Endometrium (tissue), 2 donors: Measurements from ENCODE around the gene CNTNAP5.

Experiments used
- FAIRE-seq: peaks from 2 replicates; lab custom pipeline; 2012; peaks lifted over from hg19 to GRCh38; lab: Jason Lieb, UNC
- donor health status: control.
- donor health status: control.

CNTNAP5 gene

DNA sequence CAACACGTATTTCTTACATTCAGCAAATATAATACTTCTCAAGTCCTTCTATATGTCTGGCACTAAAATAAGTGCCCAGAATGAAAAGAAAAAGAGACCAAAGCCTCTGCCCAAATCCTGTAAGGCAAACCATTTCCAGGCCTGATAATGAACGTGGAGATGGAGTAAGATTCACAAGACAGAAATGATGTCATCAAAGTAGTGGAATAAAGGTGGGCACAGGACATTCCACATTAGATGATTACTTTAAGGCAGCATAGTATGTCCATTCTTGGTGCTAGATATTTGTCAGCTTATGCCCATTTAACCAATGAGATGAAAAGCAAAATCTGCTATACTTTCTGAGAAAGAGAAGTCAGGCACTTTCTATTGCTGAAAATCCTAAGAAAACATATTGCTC lies 38.5 kb downstream of the CNTNAP5 start:
- FAIRE-seq: no peak

DNA sequence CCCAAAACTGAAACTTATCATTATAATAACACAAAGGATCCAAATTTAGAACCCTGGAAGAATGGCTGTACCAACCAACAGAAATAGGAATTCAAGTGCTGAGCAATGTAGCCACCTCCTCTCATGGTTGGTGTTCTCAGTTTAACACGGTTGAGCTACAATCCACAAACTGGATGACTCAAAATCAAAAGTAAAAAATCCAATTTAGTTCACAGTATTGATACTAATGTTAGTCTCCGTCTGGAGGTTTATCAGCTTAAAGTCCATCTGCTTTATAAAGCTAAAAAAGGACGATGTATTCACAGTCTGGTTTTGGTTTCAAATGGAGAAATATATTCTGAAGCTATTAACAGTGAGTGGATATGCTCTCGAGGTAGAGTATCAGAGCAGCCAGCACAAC lies 40.5 kb downstream of the CNTNAP5 start:
- FAIRE-seq: no peak

DNA sequence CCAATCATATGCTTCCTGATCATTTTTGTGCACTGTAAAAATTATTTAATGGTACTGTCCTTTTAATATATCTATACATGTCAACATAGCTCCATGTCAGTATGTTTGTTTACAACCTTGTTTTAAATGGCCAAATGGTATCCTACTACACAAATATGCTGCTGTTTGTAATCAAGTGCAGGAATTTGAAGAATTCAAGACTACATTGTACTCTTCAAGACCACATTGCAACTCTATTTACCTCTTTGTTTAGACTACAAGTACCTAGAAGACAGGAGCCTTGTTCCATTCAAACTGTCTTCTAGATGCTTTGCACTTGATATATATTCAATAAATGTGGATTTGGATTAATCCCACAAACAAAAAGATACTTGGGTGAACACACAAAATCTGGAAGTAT lies 41.7 kb downstream of the CNTNAP5 start:
- FAIRE-seq: no peak

DNA sequence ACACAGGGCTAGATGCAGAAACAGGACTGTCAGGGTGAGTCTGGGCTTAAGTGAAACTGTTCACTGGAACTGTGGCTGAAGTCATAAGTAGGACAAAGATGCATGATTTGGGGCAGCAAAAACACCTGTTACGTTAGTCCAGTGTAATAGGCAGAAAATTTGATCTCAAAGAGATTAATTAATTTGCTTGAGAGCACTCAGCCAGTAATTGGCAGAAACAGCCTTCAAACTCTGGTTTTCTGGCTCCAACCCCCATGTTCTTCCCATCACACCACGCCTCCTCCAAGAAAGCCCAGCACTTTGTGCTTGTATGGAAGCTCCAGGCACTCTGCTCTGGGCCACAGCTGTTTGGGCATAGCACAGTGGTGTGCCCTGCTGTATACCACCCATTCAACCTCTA lies 54.0 kb downstream of the CNTNAP5 start:
- no peak for FAIRE-seq

- FAIRE-seq: no peak
These were observed 55.4 kb downstream of the CNTNAP5 start for GRCh38 chr2:124080281-124081153.

GRCh38 chr2:124081154-124081716 lies 56.1 kb downstream of the CNTNAP5 start:
- FAIRE-seq: no peak

DNA sequence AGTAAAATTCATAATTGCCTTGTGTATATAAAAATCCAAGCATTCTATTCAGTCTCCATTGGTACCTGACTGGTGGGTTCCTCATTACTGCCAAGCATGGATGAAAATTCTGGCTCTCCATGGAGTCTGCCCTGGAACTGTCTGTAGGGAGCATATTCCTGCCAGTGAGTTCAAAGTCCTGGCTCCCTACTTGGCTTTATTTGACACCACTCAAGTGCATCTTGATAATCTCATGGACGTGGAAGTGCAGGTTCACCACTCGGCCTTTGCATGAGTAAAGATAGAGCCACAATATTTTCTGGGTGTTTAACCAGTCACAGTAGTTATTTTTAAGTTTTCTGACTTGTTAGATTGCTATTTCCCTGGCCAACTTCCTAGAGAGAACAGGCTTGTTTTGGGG lies 63.5 kb downstream of the CNTNAP5 start:
- no peak for FAIRE-seq

- FAIRE-seq: no peak
These were observed 66.6 kb downstream of the CNTNAP5 start for GRCh38 chr2:124091721-124092120.

- FAIRE-seq: no peak
These were observed 67.6 kb downstream of the CNTNAP5 start for GRCh38 chr2:124092651-124093050.

DNA sequence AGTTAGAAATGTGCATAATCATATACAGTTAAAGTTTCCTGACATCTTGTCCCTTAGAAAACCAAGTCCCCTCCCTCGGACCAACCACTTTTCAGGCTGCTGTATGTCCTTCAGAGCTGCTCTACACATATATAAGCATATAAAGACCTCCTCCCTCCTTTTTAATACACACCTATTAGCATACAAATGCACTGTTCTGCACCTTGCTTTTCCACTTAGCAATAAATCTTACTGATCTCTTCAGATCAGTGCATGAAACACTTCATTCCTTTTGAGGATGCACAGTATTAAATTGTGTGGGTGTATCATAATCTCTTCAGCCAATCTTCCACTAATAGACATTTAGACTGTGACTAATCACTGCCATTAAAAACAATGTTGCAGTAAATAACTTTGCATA lies 79.8 kb downstream of the CNTNAP5 start:
- no peak for FAIRE-seq

DNA sequence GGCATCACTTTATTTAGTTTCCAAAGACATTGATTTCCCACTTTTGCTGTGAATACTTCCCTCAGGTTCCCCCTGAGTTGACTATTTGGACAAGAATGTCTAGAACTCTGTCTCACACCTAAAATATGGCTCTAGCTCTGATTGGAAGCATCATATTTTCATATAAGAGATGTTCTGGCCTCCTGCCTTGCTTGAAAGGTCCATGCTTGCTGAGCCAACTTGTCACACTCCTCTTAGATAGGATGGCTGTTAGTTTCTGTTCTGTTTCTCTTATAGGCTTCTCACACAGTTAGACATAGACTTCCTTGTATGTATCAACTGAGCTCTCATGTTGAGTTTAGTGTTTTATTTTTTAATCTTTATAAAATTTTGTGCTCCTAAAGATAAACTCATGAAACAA lies 87.1 kb downstream of the CNTNAP5 start:
- no peak for FAIRE-seq

GRCh38 chr2:124112966-124113365 lies 87.9 kb downstream of the CNTNAP5 start:
- no peak for FAIRE-seq

GRCh38 chr2:124120246-124120645 lies 95.2 kb downstream of the CNTNAP5 start:
- no peak for FAIRE-seq

DNA sequence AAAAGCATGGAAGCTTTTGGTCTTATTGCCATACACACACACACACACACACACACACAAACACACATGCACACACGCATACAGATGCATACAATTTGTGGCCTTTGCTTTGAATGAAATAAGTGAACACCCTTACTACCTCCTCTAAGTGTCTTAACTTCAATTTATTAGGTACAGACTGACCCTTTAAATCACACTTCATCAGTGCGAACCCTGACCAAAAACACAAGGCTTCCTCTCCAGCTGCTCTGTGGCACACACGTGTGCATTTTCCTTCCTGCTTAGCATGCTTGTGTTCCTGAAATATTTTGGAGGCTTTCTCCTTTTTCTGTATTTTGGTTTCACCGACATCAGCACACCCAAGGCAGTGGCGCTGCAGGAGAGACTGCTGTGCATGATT lies 96.0 kb downstream of the CNTNAP5 start:
- no peak for FAIRE-seq

- no peak for FAIRE-seq
These were observed 96.7 kb downstream of the CNTNAP5 start for GRCh38 chr2:124121760-124122275.

DNA sequence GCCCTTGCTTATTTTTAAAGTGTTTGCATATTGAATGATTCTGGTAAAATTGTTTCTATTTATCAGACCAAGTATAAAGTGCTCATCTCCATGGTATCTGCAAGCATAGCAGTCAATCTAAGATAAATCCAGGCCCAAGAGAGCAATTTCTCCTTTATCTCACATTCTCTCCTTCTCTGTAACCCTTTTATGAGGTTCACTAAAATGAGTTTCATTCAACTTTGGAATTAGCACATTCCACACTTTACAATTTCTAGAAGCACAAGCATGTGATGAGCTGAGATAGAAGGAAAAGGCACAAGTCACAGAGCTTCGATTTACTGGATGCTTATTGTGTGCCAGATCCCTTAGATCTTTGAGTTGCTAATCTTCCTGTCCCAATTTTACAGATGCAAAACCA lies 97.3 kb downstream of the CNTNAP5 start:
- no peak for FAIRE-seq

DNA sequence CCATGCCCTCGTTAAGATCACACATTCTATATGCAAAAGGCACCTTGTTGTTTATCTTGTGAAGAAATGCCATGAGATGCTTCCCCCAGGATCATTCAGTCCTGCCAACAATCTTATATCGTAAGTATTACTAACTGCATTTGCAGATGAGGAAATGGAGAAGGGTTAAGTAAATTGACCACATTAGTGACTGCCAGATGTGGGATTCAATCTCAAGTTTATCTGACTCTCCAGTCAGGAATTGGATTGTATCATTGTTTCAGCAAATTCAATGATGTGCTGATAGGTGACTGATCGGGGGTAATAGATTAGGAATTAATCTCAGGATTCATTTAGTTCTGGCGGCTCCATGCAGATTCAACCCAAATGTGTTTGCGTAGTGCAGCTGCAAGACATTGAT lies 106.2 kb downstream of the CNTNAP5 start:
- FAIRE-seq: no peak

DNA sequence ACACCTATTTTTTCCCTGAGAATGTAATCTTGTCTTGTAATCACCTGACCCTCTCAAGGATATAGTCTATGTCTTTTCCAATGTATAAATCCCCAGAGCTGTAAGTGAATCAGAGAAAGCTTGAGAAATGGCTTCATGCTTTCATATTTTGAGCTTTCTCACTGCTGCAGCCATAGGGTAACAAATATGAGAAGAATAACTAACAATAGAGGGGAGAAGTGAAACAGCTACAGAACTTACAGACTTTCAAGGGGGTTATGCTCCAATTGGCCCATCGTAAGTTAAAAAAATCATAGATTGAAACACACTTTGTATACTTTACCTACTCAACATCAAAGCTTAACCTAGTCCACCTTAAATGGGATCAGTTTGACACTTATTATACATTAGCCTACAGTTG lies 111.0 kb downstream of the CNTNAP5 start:
- FAIRE-seq: no peak

DNA sequence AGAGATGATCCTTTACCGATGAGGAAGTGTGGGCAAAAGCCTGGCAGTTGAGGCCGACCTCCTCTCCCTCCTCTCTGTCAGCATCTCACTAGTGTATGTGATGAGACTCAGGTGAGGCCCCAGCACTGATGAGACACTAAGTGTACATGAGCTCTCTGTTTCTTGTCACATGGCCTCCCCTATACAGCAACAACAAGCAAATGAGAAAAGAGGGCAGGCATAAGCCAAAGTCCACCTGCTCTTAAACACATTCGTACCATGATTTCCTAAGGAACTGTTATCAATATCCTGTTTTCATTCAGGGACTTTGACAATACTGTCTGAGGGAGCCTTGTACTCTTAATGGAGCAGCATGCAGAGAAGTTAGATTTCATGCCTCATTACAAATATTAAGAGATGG lies 113.0 kb downstream of the CNTNAP5 start:
- no peak for FAIRE-seq

DNA sequence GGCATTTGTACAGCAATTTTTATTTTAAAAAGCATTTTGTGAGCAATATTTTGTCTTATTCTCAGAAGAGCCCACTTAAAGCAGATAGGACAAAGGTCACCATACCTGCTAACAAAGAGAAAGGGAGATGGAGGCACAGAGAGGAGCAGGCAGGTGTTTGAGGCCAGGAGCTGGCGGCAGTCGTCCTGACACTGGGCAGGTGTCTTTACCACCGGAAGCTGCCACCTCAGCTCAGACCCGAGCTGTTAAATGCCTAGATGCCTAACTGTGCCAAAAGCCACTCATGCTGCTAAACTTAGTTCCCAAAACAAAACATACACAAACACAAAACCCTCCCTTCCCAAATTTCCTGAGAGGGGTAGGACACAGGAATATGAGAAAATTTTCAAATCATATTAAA lies 120.9 kb downstream of the CNTNAP5 start:
- FAIRE-seq: no peak

GRCh38 chr2:124147552-124147951 lies 122.5 kb downstream of the CNTNAP5 start:
- no peak for FAIRE-seq

GRCh38 chr2:124149571-124149970 lies 124.5 kb downstream of the CNTNAP5 start:
- FAIRE-seq: no peak

DNA sequence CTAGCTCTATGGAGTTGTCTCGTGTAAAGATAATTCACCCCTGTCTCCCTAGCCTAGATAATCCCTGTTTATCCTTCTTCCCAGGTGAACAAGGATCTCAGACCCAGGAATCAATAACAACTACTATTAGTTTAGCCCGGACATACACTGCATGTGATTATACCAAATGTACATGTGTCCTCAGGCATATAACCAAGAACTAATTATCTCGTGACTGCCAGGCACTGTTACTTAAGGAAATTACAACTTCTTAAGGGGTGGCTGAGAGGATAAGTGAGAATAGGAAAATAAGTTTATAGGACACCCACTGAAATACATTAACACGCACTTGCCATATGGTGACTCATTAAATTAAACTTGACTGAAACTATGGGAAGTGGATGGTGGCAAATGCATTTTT lies 126.6 kb downstream of the CNTNAP5 start:
- no peak for FAIRE-seq

DNA sequence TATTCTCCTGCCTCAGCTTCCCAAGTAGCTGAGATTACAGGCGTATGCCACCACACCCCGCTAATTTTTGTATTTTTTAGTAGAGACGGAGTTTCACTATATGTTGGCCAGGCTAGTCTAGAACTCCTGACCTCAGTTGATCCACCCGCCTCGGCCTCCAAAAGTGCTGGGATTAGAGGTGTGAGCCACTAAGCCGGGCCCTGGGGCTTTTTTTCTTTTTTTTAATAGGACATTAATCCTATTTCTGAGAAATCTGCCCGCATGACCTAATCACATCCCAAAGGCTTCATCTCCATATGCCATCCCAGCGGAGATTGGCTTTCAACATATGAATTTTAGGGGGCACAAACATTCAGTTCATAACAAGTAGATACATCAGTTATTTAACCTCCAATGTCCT lies 128.6 kb downstream of the CNTNAP5 start:
- FAIRE-seq: no peak
